Neural cell (in vitro differentiated cells): Measurements from ENCODE around the gene ING1. TPM values are rescaled to one million over a fixed set of nuclear protein-coding genes. Genes with fewer than 3 reads are reported as not detected.
"Not testable (repeated sequence)": the region's sequence is repeated elsewhere in the genome, so short reads cannot be mapped to it uniquely, and the experiment has no call there.

Experiments used
- H2AFZ ChIP-seq: fragments of 200-600, 300-800 bp; sonication (generic), shearing (Covaris generic); 2 replicates; pipeline ENCODE4 v1.6.0; 2014; ENCODE audit warnings: low read depth, mild to moderate bottlenecking, antibody characterized with exemption, low read length, moderate library complexity
- H3F3A ChIP-seq: fragments of 200-600 bp; shearing (Covaris generic); 2 replicates; pipeline ENCODE4 v1.6.1; 2016; ENCODE audit warnings: mild to moderate bottlenecking, moderate library complexity, mixed read lengths, antibody characterized with exemption, low read length; ENCODE audit not compliant: insufficient read depth, poor library complexity, severe bottlenecking
- H3K27ac ChIP-seq: fragments of 200-600, 300-800 bp; sonication (generic), shearing (Covaris generic); 2 replicates; pipeline ENCODE4 v1.5.1; 2014; ENCODE audit warnings: mild to moderate bottlenecking, low read length, moderate library complexity
- H3K27me3 ChIP-seq: fragments of 300-800, 200-600 bp; sonication (generic), shearing (Covaris generic); 2 replicates; pipeline ENCODE4 v1.6.0; 2014; ENCODE audit warnings: mild to moderate bottlenecking, low read depth, low read length, moderate library complexity; ENCODE audit not compliant: insufficient read depth
- H3K36me3 ChIP-seq: fragments of 300-800, 200-600 bp; sonication (generic), shearing (Covaris generic); 2 replicates; pipeline ENCODE4 v1.5.1; 2014; ENCODE audit warnings: mild to moderate bottlenecking, antibody characterized with exemption, low read length, moderate library complexity; ENCODE audit not compliant: insufficient read depth
- H3K4me2 ChIP-seq: fragments of 300-800, 200-600 bp; sonication (generic), shearing (Covaris generic); 2 replicates; pipeline ENCODE4 v1.6.0; 2014; ENCODE audit warnings: mild to moderate bottlenecking, low read length
- H3K4me3 ChIP-seq: fragments of 300-800, 200-600 bp; sonication (generic), shearing (Covaris generic); 2 replicates; pipeline ENCODE4 v1.5.1; 2014; ENCODE audit warnings: mild to moderate bottlenecking, low read length, moderate library complexity
- H3K79me2 ChIP-seq: fragments of 200-600 bp; shearing (Covaris generic); replicated peaks from 2 replicates; pipeline ENCODE4 v1.6.0; 2014; ENCODE audit warnings: mild to moderate bottlenecking, low read length, moderate library complexity; ENCODE audit not compliant: insufficient read depth
- H3K9ac ChIP-seq: fragments of 300-800, 200-600 bp; sonication (generic), shearing (Covaris generic); 2 replicates; pipeline ENCODE4 v1.6.1; 2016; ENCODE audit warnings: mild to moderate bottlenecking, low read length, mixed read lengths
- H3K9me2 ChIP-seq: fragments of 200-600 bp; shearing (Covaris generic); 2 replicates; pipeline ENCODE4 v1.6.1; 2016; ENCODE audit warnings: mild to moderate bottlenecking, low read length, mixed read lengths; ENCODE audit not compliant: insufficient read depth
- H3K9me3 ChIP-seq: fragments of 200-600, 300-800 bp; sonication (generic), shearing (Covaris generic); 2 replicates; pipeline ENCODE4 v1.6.1; 2016; ENCODE audit warnings: mild to moderate bottlenecking, mixed run types, low read length, moderate library complexity, mixed read lengths
- H4K20me1 ChIP-seq: fragments of 200-600 bp; shearing (Covaris generic); 2 replicates; pipeline ENCODE4 v1.6.1; 2016; ENCODE audit warnings: mild to moderate bottlenecking, mixed run types; ENCODE audit not compliant: insufficient read depth
- EP300 ChIP-seq: fragments of 450-650 bp; conservative IDR thresholded peaks from 2 replicates; pipeline ENCODE4 v1.6.1; 2014; ENCODE audit warnings: antibody characterized with exemption, mild to moderate bottlenecking, moderate library complexity; ENCODE audit not compliant: poor library complexity, severe bottlenecking
- EZH2 ChIP-seq: fragments of 200-600, 300-800 bp; shearing (Covaris generic), sonication (generic); IDR thresholded peaks from 2 replicates; pipeline ENCODE4 v1.6.1; 2014; ENCODE audit warnings: antibody characterized with exemption, low read length, borderline replicate concordance, mild to moderate bottlenecking; ENCODE audit not compliant: insufficient read depth, poor library complexity, severe bottlenecking
- MXI1 ChIP-seq: fragments of 450-650 bp; conservative IDR thresholded peaks from 2 replicates; pipeline ENCODE4 v1.6.1; 2014; ENCODE audit warnings: antibody characterized with exemption, mild to moderate bottlenecking; ENCODE audit not compliant: poor library complexity, severe bottlenecking
- POLR2AphosphoS5 ChIP-seq: IDR thresholded peaks from 2 replicates; pipeline ENCODE4 v1.6.1; 2012
- RAD21 ChIP-seq: fragments of 450-650 bp; conservative IDR thresholded peaks from 2 replicates; pipeline ENCODE4 v1.6.1; 2014; ENCODE audit warnings: antibody characterized with exemption, mild to moderate bottlenecking, moderate library complexity
- SMC3 ChIP-seq: fragments of 450-650 bp; conservative IDR thresholded peaks from 2 replicates; pipeline ENCODE4 v1.6.1; 2014; ENCODE audit warnings: antibody characterized with exemption, mild to moderate bottlenecking, moderate library complexity; ENCODE audit not compliant: poor library complexity
- TAF1 ChIP-seq: IDR thresholded peaks from 2 replicates; pipeline ENCODE4 v1.6.1; 2012; ENCODE audit warnings: low read depth
- polyA plus RNA-seq: library from polyadenylated mRNA; depleted of rRNA; stranded (reverse); fragments of >200 nt; gene quantifications from 2 replicates; pipeline ENCODE4 v1.2.3, GENCODE V29; 2014
- TF ChIP-seq, protein P1 (sequence below): IDR thresholded peaks from 2 replicates; pipeline ENCODE4 v1.6.1; 2012; ENCODE audit warnings: borderline replicate concordance
- TF ChIP-seq, protein P2 (sequence below): fragments of 450-650 bp; IDR thresholded peaks from 2 replicates; pipeline ENCODE4 v1.5.1; 2014; ENCODE audit warnings: antibody characterized with exemption, mild to moderate bottlenecking, moderate library complexity; ENCODE audit not compliant: poor library complexity, severe bottlenecking

The ING1 gene
- polyA plus RNA-seq, 1 donor from 2014 or later: 23.2 TPM

DNA sequence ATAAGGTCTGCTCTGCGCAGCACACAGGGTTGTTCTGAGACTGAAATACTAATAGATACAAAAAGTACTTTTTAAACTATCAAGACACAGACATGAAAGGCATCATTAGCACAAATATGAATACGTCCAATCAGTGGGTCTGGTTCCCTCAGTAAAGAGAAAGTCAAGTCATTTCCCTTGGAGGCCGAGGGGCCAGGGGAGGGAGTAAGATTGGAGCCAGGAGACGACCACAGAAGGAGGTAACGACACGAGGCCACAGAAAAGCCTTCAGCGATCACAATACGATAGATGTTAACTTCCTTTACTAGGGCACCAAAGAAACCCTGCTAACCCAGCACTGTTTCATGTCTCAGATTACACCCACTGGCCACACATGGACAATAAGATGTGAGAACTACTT is 12.9 kb upstream of the ING1 start:
- no peak overlapping the region for H3K9ac ChIP-seq
- no peaks in the 10 kb centered on the region for H3K27me3 ChIP-seq
- no peaks in the 10 kb centered on the region for H4K20me1 ChIP-seq
- TF ChIP-seq SMC3 (no peak), EZH2 (no peak), TAF1 (no peak), POLR2AphosphoS5 (no peak), MXI1 (no peak), RAD21 (no peak), EP300 (no peak)
- TF ChIP-seq, protein P1, sequence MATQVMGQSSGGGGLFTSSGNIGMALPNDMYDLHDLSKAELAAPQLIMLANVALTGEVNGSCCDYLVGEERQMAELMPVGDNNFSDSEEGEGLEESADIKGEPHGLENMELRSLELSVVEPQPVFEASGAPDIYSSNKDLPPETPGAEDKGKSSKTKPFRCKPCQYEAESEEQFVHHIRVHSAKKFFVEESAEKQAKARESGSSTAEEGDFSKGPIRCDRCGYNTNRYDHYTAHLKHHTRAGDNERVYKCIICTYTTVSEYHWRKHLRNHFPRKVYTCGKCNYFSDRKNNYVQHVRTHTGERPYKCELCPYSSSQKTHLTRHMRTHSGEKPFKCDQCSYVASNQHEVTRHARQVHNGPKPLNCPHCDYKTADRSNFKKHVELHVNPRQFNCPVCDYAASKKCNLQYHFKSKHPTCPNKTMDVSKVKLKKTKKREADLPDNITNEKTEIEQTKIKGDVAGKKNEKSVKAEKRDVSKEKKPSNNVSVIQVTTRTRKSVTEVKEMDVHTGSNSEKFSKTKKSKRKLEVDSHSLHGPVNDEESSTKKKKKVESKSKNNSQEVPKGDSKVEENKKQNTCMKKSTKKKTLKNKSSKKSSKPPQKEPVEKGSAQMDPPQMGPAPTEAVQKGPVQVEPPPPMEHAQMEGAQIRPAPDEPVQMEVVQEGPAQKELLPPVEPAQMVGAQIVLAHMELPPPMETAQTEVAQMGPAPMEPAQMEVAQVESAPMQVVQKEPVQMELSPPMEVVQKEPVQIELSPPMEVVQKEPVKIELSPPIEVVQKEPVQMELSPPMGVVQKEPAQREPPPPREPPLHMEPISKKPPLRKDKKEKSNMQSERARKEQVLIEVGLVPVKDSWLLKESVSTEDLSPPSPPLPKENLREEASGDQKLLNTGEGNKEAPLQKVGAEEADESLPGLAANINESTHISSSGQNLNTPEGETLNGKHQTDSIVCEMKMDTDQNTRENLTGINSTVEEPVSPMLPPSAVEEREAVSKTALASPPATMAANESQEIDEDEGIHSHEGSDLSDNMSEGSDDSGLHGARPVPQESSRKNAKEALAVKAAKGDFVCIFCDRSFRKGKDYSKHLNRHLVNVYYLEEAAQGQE: no peak
- TF ChIP-seq, protein P2, sequence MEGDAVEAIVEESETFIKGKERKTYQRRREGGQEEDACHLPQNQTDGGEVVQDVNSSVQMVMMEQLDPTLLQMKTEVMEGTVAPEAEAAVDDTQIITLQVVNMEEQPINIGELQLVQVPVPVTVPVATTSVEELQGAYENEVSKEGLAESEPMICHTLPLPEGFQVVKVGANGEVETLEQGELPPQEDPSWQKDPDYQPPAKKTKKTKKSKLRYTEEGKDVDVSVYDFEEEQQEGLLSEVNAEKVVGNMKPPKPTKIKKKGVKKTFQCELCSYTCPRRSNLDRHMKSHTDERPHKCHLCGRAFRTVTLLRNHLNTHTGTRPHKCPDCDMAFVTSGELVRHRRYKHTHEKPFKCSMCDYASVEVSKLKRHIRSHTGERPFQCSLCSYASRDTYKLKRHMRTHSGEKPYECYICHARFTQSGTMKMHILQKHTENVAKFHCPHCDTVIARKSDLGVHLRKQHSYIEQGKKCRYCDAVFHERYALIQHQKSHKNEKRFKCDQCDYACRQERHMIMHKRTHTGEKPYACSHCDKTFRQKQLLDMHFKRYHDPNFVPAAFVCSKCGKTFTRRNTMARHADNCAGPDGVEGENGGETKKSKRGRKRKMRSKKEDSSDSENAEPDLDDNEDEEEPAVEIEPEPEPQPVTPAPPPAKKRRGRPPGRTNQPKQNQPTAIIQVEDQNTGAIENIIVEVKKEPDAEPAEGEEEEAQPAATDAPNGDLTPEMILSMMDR: no peak
- H3K4me3 ChIP-seq: no peak overlapping the region
- peaks cover 17% of the 10 kb centered on the region for H3K79me2 ChIP-seq
- no peak overlapping the region for H2AFZ ChIP-seq
- no peaks in the 10 kb centered on the region for H3F3A ChIP-seq
- no peak overlapping the region for H3K27ac ChIP-seq
- H3K36me3 ChIP-seq: no peaks in the 10 kb centered on the region
- no peak overlapping the region for H3K4me2 ChIP-seq
- no peaks in the 10 kb centered on the region for H3K9me2 ChIP-seq
- no peaks in the 10 kb centered on the region for H3K9me3 ChIP-seq

DNA sequence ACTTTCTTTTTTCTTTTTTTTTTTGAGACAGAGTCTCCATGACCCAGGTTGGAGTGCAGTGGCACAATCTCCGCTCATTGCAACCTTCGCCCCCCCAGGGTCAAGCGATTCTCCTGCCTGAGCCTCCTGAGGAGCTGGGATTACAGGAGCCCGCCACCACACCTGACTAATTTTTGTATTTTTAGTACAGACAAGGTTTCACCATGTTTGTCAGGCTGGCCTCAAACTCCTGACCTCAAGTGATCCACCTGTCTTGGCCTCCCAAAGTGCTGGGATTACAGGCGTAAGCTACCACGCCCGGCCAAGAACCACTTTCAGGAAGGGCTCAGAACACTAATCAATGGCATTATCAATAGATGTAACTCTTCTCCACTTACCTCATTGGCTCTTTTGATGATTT is 12.4 kb upstream of the ING1 start:
- not testable (repeated sequence) for H3K36me3 ChIP-seq, H3K9me3 ChIP-seq, H4K20me1 ChIP-seq, H3K27ac ChIP-seq, H3K9ac ChIP-seq, H3K27me3 ChIP-seq, H3K4me3 ChIP-seq, H3K4me2 ChIP-seq, H2AFZ ChIP-seq, H3K9me2 ChIP-seq, H3F3A ChIP-seq
- H3K79me2 ChIP-seq: peaks cover 17% of the 10 kb centered on the region

- peaks cover 17% of the 10 kb centered on the region for H3K79me2 ChIP-seq
- H3K9ac ChIP-seq: no peak overlapping the region
- H3K36me3 ChIP-seq: no peaks in the 10 kb centered on the region
- no peak overlapping the region for H3K27ac ChIP-seq
- no peaks in the 10 kb centered on the region for H3K9me2 ChIP-seq
- TF ChIP-seq EZH2 (no peak), EP300 (no peak), TAF1 (no peak), SMC3 (no peak), MXI1 (no peak), RAD21 (no peak), POLR2AphosphoS5 (no peak)
- TF ChIP-seq, protein P1: no peak
- TF ChIP-seq, protein P2: no peak
- H2AFZ ChIP-seq: no peak overlapping the region
- no peaks in the 10 kb centered on the region for H3F3A ChIP-seq
- no peaks in the 10 kb centered on the region for H3K9me3 ChIP-seq
- H4K20me1 ChIP-seq: no peaks in the 10 kb centered on the region
- H3K4me2 ChIP-seq: no peak overlapping the region
- H3K27me3 ChIP-seq: no peaks in the 10 kb centered on the region
- no peak overlapping the region for H3K4me3 ChIP-seq
Observed at GRCh38 chr13:110702089-110702488, 11.4 kb upstream of the ING1 start.
